SK-N-SH (cell line): Measurements from ENCODE around the gene GPSM3. TPM values are rescaled to one million over a fixed set of nuclear protein-coding genes. Genes with fewer than 3 reads are reported as not detected.
A peak's percentile ranks its signal among the peaks of the same experiment; 100 is the strongest.

Source experiments
- CTCF ChIA-PET: fragments of 300-600, 350-600 bp; formaldehyde crosslinking; extraction: SDS; loops from one replicate; lab custom pipeline; 2021; lab: Yijun Ruan, JAX
- POLR2A ChIA-PET: fragments of 350-600 bp; sonication (Branson Sonifier 250); formaldehyde crosslinking; extraction: SDS; loops from one replicate; lab custom pipeline; 2020; ENCODE audit warnings: antibody characterized with exemption, inconsistent platforms; lab: Yijun Ruan, JAX
- DNase-seq: peaks from one replicate; pipeline ENCODE4 v3.0.0; 2012
- H2AFZ ChIP-seq: fragments of 200-600 bp; sonication (generic); 2 replicates; pipeline ENCODE4 v1.8.1; 2016; ENCODE audit warnings: antibody characterized with exemption, mild to moderate bottlenecking, low read depth
- H3F3A ChIP-seq: fragments of 200-600 bp; sonication (generic); replicated peaks from 2 replicates; pipeline ENCODE3; 2016; ENCODE audit warnings: antibody characterized with exemption, mild to moderate bottlenecking; ENCODE audit not compliant: insufficient read depth
- H3K27ac ChIP-seq, 2 experiments: fragments of 200-500 bp in 1 of 2; fragments of 200-600 bp in 1 of 2; sonication (Bioruptor generic) in 1 of 2; sonication (generic), shearing (Covaris generic) in 1 of 2; 2 replicates each; pipeline versions ENCODE4 v1.5.1 to v1.6.1; 2014 to 2016; ENCODE audit warnings: low read depth in 2 of 2, inconsistent platforms in 1 of 2, low read length in 1 of 2, mild to moderate bottlenecking in 1 of 2, mixed read lengths in 1 of 2
- H3K27me3 ChIP-seq: fragments of 200-600 bp; sonication (generic), shearing (Covaris generic); 2 replicates; pipeline ENCODE4 v1.6.1; 2016; ENCODE audit warnings: mixed run types; ENCODE audit not compliant: insufficient read depth
- H3K36me3 ChIP-seq, 2 experiments: fragments of 200-500 bp in 1 of 2; fragments of 200-600 bp in 1 of 2; sonication (Bioruptor generic) in 1 of 2; sonication (generic) in 1 of 2; replicated peaks in 1 of 2; 2 replicates each; pipeline versions ENCODE3 to v1.5.1; 2014 to 2016; ENCODE audit warnings: low read length in 1 of 2, mild to moderate bottlenecking in 1 of 2; ENCODE audit not compliant: insufficient read depth in 2 of 2, control insufficient read depth in 1 of 2
- H3K4me1 ChIP-seq, 2 experiments: fragments of 200-500 bp in 1 of 2; fragments of 200-600 bp in 1 of 2; sonication (Bioruptor generic) in 1 of 2; sonication (generic), shearing (Covaris generic) in 1 of 2; 2 replicates each; pipeline versions ENCODE4 v1.5.1 to v1.6.1; 2014 to 2016; ENCODE audit warnings: low read depth in 1 of 2, low read length in 1 of 2, mixed run types in 1 of 2; ENCODE audit not compliant: insufficient read depth in 2 of 2, control insufficient read depth in 1 of 2
- H3K4me2 ChIP-seq: fragments of 200-600 bp; sonication (generic), shearing (Covaris generic); 2 replicates; pipeline ENCODE4 v1.6.1; 2017; ENCODE audit warnings: mixed run types
- H3K4me3 ChIP-seq, 2 experiments: fragments of 200-500 bp in 1 of 2; fragments of 200-600 bp in 1 of 2; sonication (Bioruptor generic) in 1 of 2; sonication (generic), shearing (Covaris generic) in 1 of 2; 2 replicates each; pipeline versions ENCODE4 v1.5.1 to v1.8.1; 2014 to 2016; ENCODE audit warnings: low read depth in 2 of 2, inconsistent platforms in 1 of 2, low read length in 1 of 2, mild to moderate bottlenecking in 1 of 2, mixed read lengths in 1 of 2, moderate library complexity in 1 of 2
- H3K79me2 ChIP-seq: fragments of 200-600 bp; sonication (generic); 2 replicates; pipeline ENCODE4 v1.8.1; 2017; ENCODE audit warnings: mild to moderate bottlenecking; ENCODE audit not compliant: insufficient read depth
- H3K9ac ChIP-seq: fragments of 200-600 bp; sonication (generic); 2 replicates; pipeline ENCODE4 v1.6.1; 2017; ENCODE audit warnings: mixed run types
- H3K9me2 ChIP-seq: fragments of 200-600 bp; sonication (generic); 2 replicates; pipeline ENCODE4 v1.6.1; 2017; ENCODE audit warnings: mixed run types
- H3K9me3 ChIP-seq: fragments of 200-600 bp; sonication (generic); 2 replicates; pipeline ENCODE4 v1.6.1; 2017; ENCODE audit warnings: mixed run types, mild to moderate bottlenecking, moderate library complexity
- H4K20me1 ChIP-seq: fragments of 200-600 bp; sonication (generic); 2 replicates; pipeline ENCODE4 v1.6.1; 2017; ENCODE audit warnings: mild to moderate bottlenecking, mixed run types; ENCODE audit not compliant: insufficient read depth
- CHD2 ChIP-seq: fragments of 150-350 bp; IDR thresholded peaks from 2 replicates; pipeline ENCODE4 v1.6.1; 2018; ENCODE audit warnings: low read length; ENCODE audit not compliant: partially characterized antibody
- FOXM1 ChIP-seq: IDR thresholded peaks from 2 replicates; pipeline ENCODE4 v1.4.0; 2012; ENCODE audit warnings: low read depth, mild to moderate bottlenecking
- GABPA ChIP-seq: IDR thresholded peaks from 2 replicates; pipeline ENCODE4 v1.4.0; 2012; ENCODE audit warnings: low read depth, mild to moderate bottlenecking
- IRF3 ChIP-seq: fragments of 150-350 bp; IDR thresholded peaks from 2 replicates; pipeline ENCODE4 v1.6.1; 2016; ENCODE audit warnings: mild to moderate bottlenecking, low read depth, low read length
- MXI1 ChIP-seq: IDR thresholded peaks from 2 replicates; pipeline ENCODE4 v1.6.1; 2012; ENCODE audit warnings: mild to moderate bottlenecking, low read depth, low read length, improper control_type of control experiment
- NRF1 ChIP-seq: IDR thresholded peaks from 2 replicates; pipeline ENCODE4 v1.6.1; 2012; ENCODE audit warnings: low read depth, mild to moderate bottlenecking, low read length
- POLR2AphosphoS5 ChIP-seq: IDR thresholded peaks from 2 replicates; pipeline ENCODE4 v1.6.1; 2012; ENCODE audit warnings: low read depth, low read length
- RAD21 ChIP-seq: IDR thresholded peaks from 2 replicates; pipeline ENCODE4 v1.6.1; 2012; ENCODE audit warnings: mild to moderate bottlenecking, low read length
- SIN3A ChIP-seq: IDR thresholded peaks from 2 replicates; pipeline ENCODE4 v1.6.1; 2012; ENCODE audit warnings: low read depth, mild to moderate bottlenecking, low read length, moderate library complexity, borderline replicate concordance
- SMC3 ChIP-seq: IDR thresholded peaks from 2 replicates; pipeline ENCODE4 v1.6.1; 2012; ENCODE audit warnings: low read depth, low read length, improper control_type of control experiment
- TAF1 ChIP-seq: IDR thresholded peaks from 2 replicates; pipeline ENCODE4 v1.6.1; 2012; ENCODE audit warnings: low read depth, mild to moderate bottlenecking, low read length, moderate library complexity, borderline replicate concordance
- TEAD4 ChIP-seq: IDR thresholded peaks from 2 replicates; pipeline ENCODE4 v1.4.0; 2012; ENCODE audit warnings: mild to moderate bottlenecking, borderline replicate concordance; ENCODE audit not compliant: insufficient read depth
- YY1 ChIP-seq: IDR thresholded peaks from 2 replicates; pipeline ENCODE4 v1.4.0; 2012; ENCODE audit warnings: low read depth, mild to moderate bottlenecking
- WGBS: methylation state at CpG from one replicate; pipeline ENCODE4 v1.1.6; 2017; ENCODE audit warnings: low lambda C conversion rate; 5-methylcytosine and 5-hydroxymethylcytosine counted together
- polyA plus RNA-seq, 3 experiments: library from polyadenylated mRNA; depleted of rRNA; stranded (reverse); fragments of >200 nt; gene quantifications; 2 replicates each; pipeline ENCODE4 v1.2.3, GENCODE V29; 2012
- TF ChIP-seq, protein P1 (sequence below): IDR thresholded peaks from 2 replicates; pipeline ENCODE4 v1.4.0; 2012; ENCODE audit warnings: low read depth
- TF ChIP-seq, protein P2 (sequence below): fragments of 200-600 bp; sonication (generic); IDR thresholded peaks from 2 replicates; pipeline ENCODE4 v1.6.1; 2017; ENCODE audit warnings: antibody characterized with exemption, mild to moderate bottlenecking, moderate library complexity

Gene GPSM3
- polyA plus RNA-seq, 1 of the 3 experiments (the other 2 are of a cell fraction), result 1.5 TPM

DNA sequence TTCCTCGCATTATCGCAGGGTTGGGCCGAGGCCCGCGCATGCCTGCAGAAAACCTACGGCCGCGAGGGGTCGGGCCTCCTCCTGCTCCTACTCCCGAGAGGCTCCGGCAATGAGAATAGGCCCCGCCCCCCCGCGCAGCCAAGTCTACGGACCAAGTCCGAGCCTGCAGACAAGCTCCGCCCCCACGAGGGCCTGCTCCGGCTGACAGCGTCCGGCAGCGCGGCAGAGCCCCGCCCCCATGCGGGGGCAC, 3.1 kb upstream of the GPSM3 start:
- peaks cover 6 to 23% of the 10 kb centered on the region in 2 experiments; a peak in 1 of 4 replicates for H3K4me1 ChIP-seq
- peak overlapping the region; percentile 83 to 95 for H3K4me3 ChIP-seq
- peak overlapping the region in 1 of 2 experiments; percentile 100; a peak in 3 of 4 replicates for H3K27ac ChIP-seq
- H3K36me3 ChIP-seq, result no peaks in the 10 kb centered on the region
- no peaks in the 10 kb centered on the region for H3K9me3 ChIP-seq
- no peaks in the 10 kb centered on the region for H4K20me1 ChIP-seq
- no peak overlapping the region for H2AFZ ChIP-seq
- DNase-seq, result peak; percentile 94
- WGBS, result 2% methylated on average over 10 of the region's 25 CpGs
- ChIA-PET CTCF (interaction anchor here (0.7 to 2.3 kb wide), 12 partner anchors 13 to 643 kb away, joined by 3 to 17 read pairs (median 5); partner anchors contain the start of genes AGPAT1, ATF6B, EGFL8 and FKBPL), POLR2A (interaction anchor here (0.5 to 2.2 kb wide), 11 partner anchors 9 to 1013 kb away, joined by 3 to 16 read pairs (median 4); partner anchors contain the start of genes ATF6B, DDX39B, DXO and FKBPL)
- no peaks in the 10 kb centered on the region for H3K9me2 ChIP-seq
- H3K9ac ChIP-seq, result peak overlapping the region; percentile 100; the same call in 1 of the 2 replicates
- H3K79me2 ChIP-seq, result no peaks in the 10 kb centered on the region
- H3F3A ChIP-seq, result peaks cover 15% of the 10 kb centered on the region
- H3K4me2 ChIP-seq, result no peak overlapping the region; the same call in 1 of the 2 replicates
- no peaks in the 10 kb centered on the region for H3K27me3 ChIP-seq
- TF ChIP-seq TEAD4, result no peak
- TF ChIP-seq NRF1, result peak; percentile 93
- TF ChIP-seq SIN3A, result peak; percentile 78; the same call in 1 of the 2 replicates
- TF ChIP-seq YY1, result 0 out of 2 replicates have a peak, but pooled peaks have one; percentile 11
- TF ChIP-seq IRF3, result no peak
- TF ChIP-seq MXI1, result peak; percentile 98
- TF ChIP-seq CHD2, result peak; percentile 67

DNA sequence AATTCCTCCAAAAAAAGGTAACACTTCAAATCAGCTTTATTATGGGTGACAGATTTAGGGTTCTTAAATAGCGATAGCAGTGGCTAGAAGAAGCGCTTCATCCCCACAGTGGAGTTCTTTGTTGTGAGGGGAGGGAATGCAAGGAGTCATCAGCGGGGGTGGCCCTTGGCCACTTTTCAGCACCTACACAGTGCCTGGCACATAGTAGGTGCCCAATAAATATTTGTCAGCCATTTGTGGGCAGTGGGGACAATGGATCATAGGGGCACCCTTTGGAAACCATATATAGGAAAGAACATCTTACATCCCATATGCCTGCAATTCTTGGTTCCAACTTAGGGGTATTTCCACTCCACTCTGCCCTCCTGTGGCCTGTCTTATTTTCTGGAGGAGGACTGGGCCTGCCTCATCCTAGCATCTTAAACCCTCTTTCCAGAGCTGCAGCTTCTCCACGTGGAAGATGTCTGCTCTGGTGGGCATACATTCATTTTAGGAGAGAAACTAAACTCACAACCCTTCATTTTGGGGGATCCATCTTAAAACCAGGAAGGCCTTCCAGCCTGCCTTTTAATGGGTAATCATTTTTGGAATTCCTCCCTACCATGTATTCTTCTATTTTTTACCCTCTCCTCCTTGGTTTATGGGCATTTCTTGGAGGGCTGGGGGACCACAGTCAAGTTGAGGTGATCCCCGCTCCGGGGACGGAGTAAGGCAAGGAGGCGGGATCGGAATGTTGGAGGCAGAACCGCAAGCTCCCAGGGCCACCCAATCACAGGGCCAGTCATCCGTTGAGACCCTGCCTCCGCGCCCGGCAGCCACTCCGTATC, 2.6 kb upstream of the GPSM3 start:
- Histone ChIP-seq H3K9me2 (no peaks in the 10 kb centered on the region), H3K9me3 (no peaks in the 10 kb centered on the region), H3K4me2 (peak overlapping the region; percentile 88), H3K9ac (peak overlapping the region; percentile 82), H3K27ac (peak overlapping the region; percentile 93 to 100), H3K4me1 (peaks cover 6 to 26% of the 10 kb centered on the region in 2 experiments; a peak in 1 of 4 replicates), H2AFZ (peak overlapping the region; percentile 47; the same call in 1 of the 2 replicates), H3K27me3 (no peaks in the 10 kb centered on the region), H3F3A (peaks cover 15% of the 10 kb centered on the region), H3K79me2 (no peaks in the 10 kb centered on the region), H3K4me3 (peak overlapping the region; percentile 50 to 64), H3K36me3 (no peaks in the 10 kb centered on the region), H4K20me1 (no peaks in the 10 kb centered on the region)
- 16% methylated on average over 15 of the region's 15 CpGs for WGBS
- POLR2A ChIA-PET, result interaction anchor here (0.5 to 2.2 kb wide), 11 partner anchors 10 to 1013 kb away, joined by 3 to 16 read pairs (median 4); partner anchors contain the start of genes ATF6B, DDX39B, DXO and FKBPL
- TF ChIP-seq RAD21, result peak; percentile 44
- TF ChIP-seq, protein P1, sequence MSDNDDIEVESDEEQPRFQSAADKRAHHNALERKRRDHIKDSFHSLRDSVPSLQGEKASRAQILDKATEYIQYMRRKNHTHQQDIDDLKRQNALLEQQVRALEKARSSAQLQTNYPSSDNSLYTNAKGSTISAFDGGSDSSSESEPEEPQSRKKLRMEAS, result 0 out of 2 replicates have a peak, but pooled peaks have one; percentile 6
- TF ChIP-seq SMC3, result peak; percentile 47
- TF ChIP-seq GABPA, result no peak
- 0 out of 2 replicates have a peak, but pooled peaks have one; percentile 17 for TF ChIP-seq YY1
- TF ChIP-seq POLR2AphosphoS5, result peak; percentile 95
- no peak for TF ChIP-seq FOXM1
- TF ChIP-seq IRF3, result no peak
- TF ChIP-seq TAF1, result peak; percentile 58
- TF ChIP-seq, protein P2, sequence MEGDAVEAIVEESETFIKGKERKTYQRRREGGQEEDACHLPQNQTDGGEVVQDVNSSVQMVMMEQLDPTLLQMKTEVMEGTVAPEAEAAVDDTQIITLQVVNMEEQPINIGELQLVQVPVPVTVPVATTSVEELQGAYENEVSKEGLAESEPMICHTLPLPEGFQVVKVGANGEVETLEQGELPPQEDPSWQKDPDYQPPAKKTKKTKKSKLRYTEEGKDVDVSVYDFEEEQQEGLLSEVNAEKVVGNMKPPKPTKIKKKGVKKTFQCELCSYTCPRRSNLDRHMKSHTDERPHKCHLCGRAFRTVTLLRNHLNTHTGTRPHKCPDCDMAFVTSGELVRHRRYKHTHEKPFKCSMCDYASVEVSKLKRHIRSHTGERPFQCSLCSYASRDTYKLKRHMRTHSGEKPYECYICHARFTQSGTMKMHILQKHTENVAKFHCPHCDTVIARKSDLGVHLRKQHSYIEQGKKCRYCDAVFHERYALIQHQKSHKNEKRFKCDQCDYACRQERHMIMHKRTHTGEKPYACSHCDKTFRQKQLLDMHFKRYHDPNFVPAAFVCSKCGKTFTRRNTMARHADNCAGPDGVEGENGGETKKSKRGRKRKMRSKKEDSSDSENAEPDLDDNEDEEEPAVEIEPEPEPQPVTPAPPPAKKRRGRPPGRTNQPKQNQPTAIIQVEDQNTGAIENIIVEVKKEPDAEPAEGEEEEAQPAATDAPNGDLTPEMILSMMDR, result peak; percentile 70
- DNase-seq, result peak; percentile 45
- CTCF ChIA-PET, result interaction anchor here (0.7 to 2.3 kb wide), 13 partner anchors 13 to 644 kb away, joined by 3 to 17 read pairs (median 5); partner anchors contain the start of genes AGPAT1, ATF6B, EGFL8 and FKBPL
